Measurements from ENCODE around the gene MSH3.
A peak's percentile ranks its signal among the peaks of the same experiment; 100 is the strongest.

Gene MSH3

DNA sequence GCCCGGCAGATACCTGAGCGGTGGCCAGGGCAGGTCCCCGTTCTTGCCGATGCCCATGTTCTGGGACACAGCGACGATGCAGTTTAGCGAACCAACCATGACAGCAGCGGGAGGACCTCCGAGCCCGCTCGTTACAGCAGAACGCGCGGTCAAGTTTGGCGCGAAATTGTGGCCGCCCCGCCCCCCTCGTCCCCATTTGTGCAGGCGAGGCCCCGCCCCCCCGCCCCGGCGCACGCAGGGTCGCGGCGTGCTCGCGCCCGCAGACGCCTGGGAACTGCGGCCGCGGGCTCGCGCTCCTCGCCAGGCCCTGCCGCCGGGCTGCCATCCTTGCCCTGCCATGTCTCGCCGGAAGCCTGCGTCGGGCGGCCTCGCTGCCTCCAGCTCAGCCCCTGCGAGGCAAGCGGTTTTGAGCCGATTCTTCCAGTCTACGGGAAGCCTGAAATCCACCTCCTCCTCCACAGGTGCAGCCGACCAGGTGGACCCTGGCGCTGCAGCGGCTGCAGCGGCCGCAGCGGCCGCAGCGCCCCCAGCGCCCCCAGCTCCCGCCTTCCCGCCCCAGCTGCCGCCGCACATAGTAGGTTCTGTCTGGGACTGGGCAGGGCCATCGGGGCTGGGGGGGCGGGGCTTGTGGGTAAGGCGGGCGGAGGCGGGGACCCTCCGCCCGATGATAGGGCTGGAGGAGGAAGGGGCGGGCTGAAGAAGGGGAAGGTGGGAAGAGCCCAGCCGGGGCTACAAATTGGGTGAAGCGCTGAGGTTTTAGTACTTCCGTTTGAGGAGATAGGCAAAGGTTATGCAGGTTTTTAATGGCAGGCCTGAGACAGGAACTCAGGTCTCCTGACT lies at the start of gene MSH3, which contains the start of gene DHFR:
Gene MSH3 (plus strand): TSS at position 262 of the 840 bp plus-strand sequence. CDS start 76 bp downstream, at position 338.
Gene DHFR (minus strand): TSS at position 593 of the 840 bp plus-strand sequence. CDS start 494 bp downstream, at position 99.
- DNase-seq (ENCODE audit: low read depth): peak; percentile 70

DNA sequence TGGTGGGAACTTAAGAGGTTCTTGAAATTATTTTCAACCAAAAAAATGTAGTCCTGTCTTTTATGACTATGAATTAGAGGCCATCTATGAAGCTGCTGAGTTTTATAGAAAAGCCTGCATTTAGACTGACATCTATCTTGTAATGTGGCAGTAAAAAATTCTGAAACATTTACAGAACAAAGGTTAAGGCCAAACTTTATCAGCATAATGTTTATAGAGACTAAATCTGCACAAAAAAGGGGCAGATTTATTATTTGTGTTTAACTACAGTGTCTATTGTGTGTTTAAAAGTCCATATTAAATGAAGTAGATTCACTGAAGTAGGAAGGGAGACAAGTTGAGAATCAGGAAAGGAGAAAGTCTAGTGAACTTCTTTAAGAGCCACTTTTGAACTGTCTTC lies 47.1 kb upstream of the MSH3 start:
- no peak for DNase-seq (ENCODE audit: low read depth)

GRCh38 chr5:80607832-80608231 lies 46.6 kb upstream of the MSH3 start:
- no peak for DNase-seq (ENCODE audit: low read depth)

- DNase-seq (ENCODE audit: low read depth): no peak
These were observed 45.7 kb upstream of the MSH3 start for GRCh38 chr5:80608731-80609130.

- no peak for DNase-seq (ENCODE audit: low read depth)
These were observed 44.8 kb upstream of the MSH3 start for GRCh38 chr5:80609692-80610091.

GRCh38 chr5:80615266-80615914 lies 39.1 kb upstream of the MSH3 start:
- DNase-seq (ENCODE audit: low read depth): no peak

GRCh38 chr5:80618438-80618837 lies 36.0 kb upstream of the MSH3 start:
- DNase-seq (ENCODE audit: low read depth): no peak

DNA sequence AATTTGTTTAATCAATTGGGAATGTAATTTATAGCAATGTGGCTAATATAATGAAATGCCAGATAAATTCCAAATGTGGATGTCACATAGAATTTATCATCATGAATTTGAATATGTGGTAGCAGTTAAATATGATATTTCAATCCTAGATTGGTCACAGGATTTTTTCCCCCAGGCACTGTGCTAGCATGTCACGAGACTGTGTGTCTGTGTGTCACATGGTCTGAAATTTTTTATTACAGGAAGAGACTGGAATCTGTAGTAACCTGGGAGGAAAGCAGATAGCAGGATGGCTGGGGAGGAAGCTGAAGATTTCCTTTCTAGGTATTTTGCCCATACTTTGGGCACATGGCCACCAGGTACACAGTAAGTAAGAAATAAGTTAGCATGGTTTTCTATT lies 35.4 kb upstream of the MSH3 start:
- DNase-seq (ENCODE audit: low read depth): no peak

GRCh38 chr5:80620211-80620610 lies 34.2 kb upstream of the MSH3 start:
- no peak for DNase-seq (ENCODE audit: low read depth)

DNA sequence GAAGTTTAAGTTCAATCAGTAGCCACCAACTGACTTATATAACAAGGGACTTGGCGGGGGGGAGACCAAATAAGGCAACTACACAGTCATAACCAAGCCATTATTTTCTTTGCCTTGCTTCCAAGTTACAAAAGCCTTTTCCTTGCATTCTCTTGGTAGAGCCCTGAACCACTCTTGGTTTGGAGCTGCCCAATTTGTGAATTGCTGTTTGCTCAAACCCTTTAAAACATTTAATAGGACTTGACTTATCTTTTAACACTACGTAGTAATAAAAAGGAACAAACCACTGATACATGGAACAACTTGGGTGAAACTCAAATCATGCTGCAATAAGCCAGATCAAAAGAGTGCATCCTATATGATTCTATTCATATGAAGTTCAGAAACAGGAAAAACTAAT lies 31.7 kb upstream of the MSH3 start:
- no peak for DNase-seq (ENCODE audit: low read depth)

- no peak for DNase-seq (ENCODE audit: low read depth)
These were observed 30.5 kb upstream of the MSH3 start for GRCh38 chr5:80623999-80624398.

DNA sequence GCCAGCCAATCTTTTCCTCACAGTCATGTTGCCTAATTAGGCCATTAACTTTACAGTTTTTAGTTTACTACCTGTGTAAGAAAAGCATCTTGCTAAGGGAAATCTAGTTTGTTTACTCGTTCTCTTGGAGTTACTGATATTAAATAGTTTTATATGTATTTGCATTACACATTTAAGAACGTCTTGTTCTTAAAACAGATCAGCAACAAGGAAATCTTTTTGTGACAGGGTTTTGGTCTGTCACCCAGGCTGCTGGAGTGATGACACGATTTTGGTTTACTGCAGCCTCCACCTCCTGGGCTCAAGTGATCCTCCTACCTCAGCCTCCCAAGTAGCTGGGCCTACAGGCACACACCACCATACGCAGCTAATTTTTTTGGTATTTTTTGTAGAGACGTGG lies 29.2 kb upstream of the MSH3 start:
- DNase-seq (ENCODE audit: low read depth): no peak

- DNase-seq (ENCODE audit: low read depth): no peak
These were observed 25.2 kb upstream of the MSH3 start for GRCh38 chr5:80629281-80629680.

- no peak for DNase-seq (ENCODE audit: low read depth)
These were observed 22.9 kb upstream of the MSH3 start for GRCh38 chr5:80631278-80632259.

DNA sequence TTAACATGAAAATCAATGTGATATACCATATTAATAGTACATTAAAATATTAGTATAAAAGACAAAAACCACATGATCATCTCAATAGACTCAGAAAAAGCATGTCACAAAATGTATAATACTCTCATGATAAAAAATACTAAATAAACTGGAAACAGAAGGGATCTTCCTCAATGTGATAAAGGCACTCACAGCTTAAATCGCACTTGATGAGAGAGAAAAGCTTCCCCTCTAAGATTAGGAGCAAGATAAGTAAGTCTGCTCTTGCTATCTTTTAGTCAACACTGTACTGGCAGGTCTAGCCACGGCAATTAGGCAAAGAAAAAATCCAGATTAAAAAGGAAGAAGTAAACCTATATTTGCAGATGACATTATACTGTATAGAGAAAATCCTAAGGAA lies 21.8 kb upstream of the MSH3 start:
- no peak for DNase-seq (ENCODE audit: low read depth)

GRCh38 chr5:80634193-80634592 lies 20.3 kb upstream of the MSH3 start:
- no peak for DNase-seq (ENCODE audit: low read depth)

GRCh38 chr5:80641353-80641752 lies 13.1 kb upstream of the MSH3 start:
- no peak for DNase-seq (ENCODE audit: low read depth)

- no peak for DNase-seq (ENCODE audit: low read depth)
These were observed 9.6 kb upstream of the MSH3 start for GRCh38 chr5:80644900-80645299.

DNA sequence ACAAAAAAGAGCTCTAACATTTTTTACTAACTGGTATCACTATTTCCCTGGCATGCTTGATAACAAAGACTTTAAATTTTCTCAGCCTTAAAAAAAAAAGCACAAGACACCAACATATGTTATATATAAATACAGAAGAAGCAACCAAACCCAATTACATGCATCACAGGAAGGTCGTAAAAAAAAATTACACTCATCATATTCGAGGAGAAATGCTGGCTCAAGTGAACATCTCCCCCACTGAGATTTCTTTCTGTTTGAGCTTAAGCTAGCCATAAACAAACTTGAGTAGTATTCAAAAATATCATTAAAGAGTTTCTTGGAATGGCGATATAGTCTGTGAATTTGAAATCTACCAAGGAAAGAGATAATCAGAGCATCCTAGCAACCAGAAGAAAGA lies 7.5 kb upstream of the MSH3 start:
- no peak for DNase-seq (ENCODE audit: low read depth)

DNA sequence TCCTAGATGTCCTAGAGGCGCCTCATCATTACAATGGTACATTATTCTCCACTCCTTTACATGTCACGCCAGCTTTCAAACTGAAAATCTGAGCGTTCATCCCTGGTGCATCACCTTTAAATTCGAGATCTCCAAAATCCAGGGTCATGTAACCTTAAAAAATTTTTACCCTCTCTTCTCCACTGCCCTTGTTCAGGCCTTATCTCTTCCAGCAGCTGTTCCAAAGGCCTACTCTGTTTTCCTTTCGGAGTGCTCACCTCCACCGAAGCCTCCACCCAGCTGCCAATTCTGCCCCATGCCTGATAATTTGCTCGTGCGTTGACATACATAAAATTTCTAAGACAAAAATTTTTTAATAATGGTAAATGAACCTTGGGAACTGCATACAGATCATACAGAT lies 950 bp upstream of the MSH3 start:
- no peak for DNase-seq (ENCODE audit: low read depth)

DNA sequence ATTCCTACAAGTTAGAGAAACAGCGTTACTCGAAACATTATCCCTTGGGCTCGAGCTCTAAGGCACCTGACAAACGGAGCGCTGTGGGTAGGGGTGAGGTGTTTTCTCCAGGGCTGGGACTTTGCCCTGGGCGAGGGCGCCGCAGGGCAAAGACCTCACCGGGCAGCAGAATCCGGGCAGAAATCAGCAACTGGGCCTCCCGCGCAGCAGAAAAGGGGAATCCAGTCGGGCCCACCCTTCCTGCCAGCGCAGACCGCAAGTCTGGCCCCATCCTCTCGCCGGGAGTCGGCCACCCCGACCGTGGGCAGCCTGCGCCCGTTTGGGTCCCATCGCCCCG lies 430 bp upstream of the MSH3 start:
- no peak for DNase-seq (ENCODE audit: low read depth)

- DNase-seq (ENCODE audit: low read depth): no peak
These were observed 851 bp downstream of the MSH3 start for GRCh38 chr5:80655231-80655774.
